EH (cell line): ENCODE measurements around the gene SGSM2.
"Not testable (repeated sequence)": the region's sequence is repeated elsewhere in the genome, so short reads cannot be mapped to it uniquely, and the experiment has no call there.

ENCODE experiments used
- DNase-seq: peaks from one replicate; pipeline ENCODE4 v3.0.0-alpha.2; 2015; ENCODE audit warnings: low read depth

The SGSM2 gene, protein sequence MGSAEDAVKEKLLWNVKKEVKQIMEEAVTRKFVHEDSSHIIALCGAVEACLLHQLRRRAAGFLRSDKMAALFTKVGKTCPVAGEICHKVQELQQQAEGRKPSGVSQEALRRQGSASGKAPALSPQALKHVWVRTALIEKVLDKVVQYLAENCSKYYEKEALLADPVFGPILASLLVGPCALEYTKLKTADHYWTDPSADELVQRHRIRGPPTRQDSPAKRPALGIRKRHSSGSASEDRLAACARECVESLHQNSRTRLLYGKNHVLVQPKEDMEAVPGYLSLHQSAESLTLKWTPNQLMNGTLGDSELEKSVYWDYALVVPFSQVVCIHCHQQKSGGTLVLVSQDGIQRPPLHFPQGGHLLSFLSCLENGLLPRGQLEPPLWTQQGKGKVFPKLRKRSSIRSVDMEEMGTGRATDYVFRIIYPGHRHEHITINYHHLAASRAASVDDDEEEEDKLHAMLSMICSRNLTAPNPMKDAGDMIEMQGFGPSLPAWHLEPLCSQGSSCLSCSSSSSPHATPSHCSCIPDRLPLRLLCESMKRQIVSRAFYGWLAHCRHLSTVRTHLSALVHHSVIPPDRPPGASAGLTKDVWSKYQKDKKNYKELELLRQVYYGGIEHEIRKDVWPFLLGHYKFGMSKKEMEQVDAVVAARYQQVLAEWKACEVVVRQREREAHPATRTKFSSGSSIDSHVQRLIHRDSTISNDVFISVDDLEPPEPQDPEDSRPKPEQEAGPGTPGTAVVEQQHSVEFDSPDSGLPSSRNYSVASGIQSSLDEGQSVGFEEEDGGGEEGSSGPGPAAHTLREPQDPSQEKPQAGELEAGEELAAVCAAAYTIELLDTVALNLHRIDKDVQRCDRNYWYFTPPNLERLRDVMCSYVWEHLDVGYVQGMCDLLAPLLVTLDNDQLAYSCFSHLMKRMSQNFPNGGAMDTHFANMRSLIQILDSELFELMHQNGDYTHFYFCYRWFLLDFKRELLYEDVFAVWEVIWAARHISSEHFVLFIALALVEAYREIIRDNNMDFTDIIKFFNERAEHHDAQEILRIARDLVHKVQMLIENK

DNA sequence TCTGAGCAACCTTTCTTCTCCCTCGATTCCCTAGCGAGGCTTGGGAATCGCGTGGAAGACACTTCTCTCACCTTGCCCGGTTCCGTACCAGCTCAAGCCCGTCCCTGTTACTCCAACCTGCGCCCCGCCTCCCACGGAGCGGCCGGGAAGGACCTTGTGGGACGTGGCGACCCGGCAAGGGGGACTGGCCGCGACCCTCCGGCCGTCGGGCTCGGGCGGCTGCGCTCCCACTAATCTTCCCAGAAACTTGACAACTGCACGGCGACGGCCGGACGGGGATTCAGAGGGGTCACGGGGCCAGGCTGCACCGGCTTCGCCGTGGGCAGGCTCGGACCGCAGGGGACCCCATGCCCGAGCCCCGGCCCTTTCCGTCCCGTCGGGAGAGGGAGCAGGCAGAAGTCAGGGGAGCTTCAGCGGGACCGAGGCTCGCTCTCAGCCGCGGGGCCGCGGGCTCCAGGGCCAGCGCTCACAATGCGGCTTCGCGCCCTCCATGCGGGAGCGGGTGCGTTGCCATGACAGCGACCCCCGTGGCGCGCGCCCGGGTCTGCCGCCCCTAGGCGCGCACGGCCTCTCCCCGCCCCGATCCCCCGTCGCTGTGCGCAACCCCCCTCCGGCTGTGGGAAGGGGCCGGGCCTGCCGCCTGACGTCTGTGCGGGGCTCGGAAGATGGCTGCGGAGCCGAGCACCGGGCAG, at the start of gene SGSM2:
SGSM2 (plus strand) TSS at position 650 of the 692 bp plus-strand sequence. CDS start 188 bp downstream, outside the sequence.
- DNase-seq, result peak; percentile 58

DNA sequence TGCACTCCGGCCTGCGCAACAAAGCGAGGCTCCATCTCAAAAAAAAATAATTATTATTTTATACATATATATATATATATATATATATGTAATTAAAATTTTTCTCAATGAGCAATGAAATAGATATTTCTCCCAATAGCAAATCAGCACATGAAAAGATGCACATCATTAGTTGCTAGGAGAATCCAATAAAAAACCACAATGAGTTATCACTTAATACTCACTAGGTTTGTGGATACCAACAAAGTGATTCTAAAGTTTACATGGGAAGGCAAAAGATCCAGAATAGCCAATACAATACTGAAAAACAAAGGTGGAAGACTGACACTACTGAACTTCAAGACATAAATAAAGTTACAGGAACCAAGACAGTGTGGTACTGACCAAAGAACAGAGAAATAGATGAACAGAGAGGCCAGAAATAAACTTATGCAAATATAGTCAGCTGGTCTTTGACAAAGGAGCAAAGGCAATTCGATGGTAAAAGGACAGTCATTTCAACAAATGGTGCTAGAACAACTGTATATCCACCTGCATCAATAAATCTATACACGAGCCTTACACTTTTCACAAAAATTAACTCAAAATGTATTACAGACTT, 47.3 kb upstream of the SGSM2 start:
- peak; percentile 34 for DNase-seq

DNA sequence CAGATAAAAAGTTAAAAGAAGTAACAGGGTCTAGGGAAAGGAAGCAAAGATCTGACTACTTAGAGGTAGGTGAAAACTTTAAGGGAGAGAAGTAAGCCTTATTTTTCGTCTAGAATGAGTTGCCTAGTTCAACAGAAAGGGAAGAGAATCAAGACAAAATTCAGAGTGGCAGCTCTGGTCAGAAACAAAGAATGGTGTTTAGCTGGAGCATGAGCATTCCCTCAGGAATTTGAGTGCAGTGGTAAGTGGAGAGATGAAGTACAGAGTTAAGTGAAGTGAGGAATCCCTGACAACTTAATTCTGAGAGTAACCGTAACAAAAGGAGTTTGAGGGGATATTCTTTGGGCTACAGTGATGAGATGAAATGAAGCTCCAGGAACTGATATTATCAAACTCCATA, 45.2 kb upstream of the SGSM2 start:
- DNase-seq, result peak; percentile 68

DNA sequence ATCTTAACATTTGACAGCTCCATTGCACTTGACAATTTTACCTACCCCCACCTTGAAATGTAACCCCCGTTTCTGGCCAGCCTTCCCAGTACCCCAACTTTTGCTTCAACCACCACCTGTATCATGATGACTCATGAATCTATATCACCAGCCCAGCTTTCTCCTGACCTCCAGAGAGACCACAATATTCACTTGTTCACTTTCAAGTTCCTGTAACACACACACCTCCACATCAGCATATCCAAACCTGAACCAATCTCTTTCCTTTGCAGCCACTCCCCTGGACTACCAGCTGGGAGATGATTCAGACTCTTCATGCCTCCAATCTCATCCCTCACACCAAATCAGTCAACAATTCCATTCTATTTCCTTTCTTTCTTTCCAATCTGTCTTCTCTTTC, 41.7 kb upstream of the SGSM2 start:
- DNase-seq, result no peak

DNA sequence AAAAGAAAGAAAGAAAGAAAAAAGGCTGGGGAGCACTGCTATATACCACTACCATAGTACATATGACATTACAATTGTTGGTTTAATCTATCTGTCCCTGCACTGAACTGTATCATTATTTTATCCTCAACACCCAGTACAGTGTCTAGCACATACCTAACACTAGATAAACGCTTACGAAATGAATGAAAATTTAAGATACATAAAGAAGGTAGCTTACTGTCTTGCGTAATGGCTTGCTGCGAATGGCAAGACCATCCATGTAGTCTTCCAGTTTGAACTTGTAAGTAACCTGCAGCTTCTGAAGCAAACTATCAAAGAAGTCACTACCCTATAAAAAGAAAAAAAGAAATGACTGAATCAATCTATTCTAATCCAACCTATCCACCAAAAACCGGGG, 40.3 kb upstream of the SGSM2 start:
- DNase-seq, result no peak

DNA sequence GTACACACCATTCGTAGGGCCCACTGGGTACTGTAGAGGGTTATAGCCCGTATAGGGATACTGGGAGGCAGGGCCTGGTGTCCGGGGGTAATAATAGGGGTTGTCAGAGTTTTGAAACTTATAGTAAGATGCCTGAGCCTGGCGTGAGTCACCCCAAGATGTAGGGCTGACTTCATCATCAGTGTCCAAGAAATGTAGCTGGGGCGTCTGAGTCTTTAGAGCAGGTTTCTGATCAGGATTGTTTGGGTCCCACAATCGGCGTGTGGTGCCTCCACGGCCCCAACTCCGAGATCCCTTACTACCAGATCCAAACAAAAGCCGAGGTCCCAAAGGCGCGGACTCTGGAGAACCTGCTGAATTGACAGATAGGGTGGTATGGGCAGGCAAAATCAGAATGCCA, 38.2 kb upstream of the SGSM2 start:
- DNase-seq, result no peak

DNA sequence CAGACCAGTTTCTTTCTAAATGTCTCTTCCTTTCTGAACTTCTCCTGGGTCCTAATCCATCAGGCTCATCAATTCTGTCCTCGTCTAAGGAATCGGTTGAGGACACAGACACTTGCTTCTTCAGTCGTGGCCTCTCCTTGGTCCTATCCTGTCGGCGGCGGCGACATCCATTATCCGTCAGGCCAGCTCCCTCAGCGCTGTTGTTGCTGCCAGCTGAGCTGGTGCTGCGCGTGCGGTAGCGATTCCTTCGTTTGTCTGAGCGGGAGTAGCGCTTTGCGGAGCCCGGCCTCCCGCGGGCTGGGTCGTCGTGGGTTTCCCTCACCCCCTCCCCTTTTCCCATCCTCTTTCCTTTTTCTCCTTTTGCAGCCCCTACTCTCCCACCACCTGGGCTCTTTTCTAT, 37.5 kb upstream of the SGSM2 start:
- DNase-seq, result no peak

DNA sequence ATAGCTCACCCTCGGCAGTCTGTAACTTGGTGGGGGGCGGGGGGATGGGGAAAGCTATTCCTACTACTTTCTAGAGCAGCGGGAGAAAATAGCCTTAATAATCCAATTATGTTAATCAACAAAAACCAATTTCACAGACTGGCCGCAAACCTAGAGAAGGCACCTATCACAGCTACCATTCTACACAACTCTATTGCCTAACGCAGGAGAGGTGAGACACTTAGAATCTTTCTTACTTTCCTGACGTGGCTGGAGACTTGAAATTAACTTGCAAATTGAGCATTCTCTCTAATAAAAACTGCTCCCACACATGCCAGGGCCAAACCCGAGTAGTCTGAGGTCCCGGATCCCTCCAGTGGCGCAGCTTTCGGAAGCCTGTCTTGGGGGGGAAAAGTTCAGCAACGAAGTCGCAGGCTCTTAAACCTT, 34.5 kb upstream of the SGSM2 start:
- peak; percentile 4 for DNase-seq

DNA sequence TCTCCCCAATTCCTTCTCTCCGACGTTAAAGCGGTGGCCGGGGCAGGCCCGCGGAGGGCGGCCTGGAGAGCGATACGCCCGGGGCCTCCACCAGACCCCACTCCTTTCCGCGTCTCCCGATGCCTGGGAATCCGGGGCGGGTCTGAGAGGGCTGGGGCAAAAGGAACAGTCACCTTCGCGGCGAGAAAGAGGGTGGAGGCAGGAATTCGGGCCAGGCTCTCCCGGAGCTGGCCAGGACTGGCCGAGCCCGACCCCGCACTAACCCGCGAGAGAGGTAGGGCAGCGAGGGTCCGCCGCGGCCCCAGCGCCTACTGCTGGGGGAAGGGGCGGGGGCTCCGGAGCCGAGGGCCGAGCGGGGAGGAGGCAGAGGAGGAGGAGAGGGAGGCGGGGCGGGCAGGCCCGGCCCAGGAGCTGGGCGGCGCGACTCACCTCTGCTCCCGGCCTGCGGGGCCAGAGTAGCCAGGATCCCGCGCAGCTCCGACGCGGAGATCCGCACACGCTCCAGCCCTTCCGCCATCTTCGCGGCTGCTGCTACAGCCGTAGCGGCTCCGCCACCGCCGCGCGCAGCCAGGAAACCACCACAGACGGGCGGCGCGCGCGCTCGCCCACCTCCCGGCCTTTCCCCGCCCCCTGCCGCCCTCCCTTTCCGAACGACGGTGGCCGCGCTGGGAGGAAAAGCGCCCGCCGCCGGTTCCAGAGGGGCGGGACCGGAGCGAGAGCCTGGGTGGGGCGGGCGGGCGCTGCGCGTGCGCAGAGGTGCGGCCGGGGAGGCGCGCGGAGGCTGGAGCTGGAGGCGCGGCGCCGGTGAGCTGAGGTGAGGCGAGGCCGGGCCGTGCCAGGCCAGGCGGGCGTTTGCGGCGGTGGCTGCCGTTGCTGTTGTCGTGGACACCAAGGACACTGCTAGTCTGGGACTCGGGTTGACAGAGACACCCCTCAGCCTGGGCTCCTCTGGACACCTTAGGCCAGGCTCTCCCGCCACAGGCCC, 33.8 kb upstream of the SGSM2 start, which contains the start of the genes SMG6 and SRR:
SMG6 (minus strand) TSS at position 582 of the 985 bp plus-strand sequence; CDS start at position 517, 65 bp downstream.
SRR (plus strand) TSS at position 747 of the 985 bp plus-strand sequence. CDS start 11,611 bp downstream, outside the sequence.
- DNase-seq, result peak; percentile 89

DNA sequence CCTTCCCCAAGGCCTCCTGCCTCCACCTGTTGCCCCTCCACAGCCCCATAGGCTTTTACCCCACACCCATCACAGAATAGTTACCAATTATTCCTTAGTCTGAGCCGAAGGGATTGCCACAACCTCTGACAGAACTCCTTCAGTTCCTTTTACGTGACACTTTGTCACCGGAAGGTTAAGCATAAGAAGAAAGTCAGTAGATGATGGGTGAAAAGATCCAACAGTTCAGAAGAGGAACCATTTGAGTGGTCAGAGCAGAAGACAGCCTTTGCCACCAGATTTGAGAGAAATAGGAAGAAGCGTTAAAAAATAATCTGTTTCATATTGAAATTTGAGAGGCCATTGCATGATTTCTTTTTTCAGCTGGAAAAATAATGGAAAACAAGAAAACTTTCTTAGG, 32.4 kb upstream of the SGSM2 start:
- DNase-seq, result no peak

DNA sequence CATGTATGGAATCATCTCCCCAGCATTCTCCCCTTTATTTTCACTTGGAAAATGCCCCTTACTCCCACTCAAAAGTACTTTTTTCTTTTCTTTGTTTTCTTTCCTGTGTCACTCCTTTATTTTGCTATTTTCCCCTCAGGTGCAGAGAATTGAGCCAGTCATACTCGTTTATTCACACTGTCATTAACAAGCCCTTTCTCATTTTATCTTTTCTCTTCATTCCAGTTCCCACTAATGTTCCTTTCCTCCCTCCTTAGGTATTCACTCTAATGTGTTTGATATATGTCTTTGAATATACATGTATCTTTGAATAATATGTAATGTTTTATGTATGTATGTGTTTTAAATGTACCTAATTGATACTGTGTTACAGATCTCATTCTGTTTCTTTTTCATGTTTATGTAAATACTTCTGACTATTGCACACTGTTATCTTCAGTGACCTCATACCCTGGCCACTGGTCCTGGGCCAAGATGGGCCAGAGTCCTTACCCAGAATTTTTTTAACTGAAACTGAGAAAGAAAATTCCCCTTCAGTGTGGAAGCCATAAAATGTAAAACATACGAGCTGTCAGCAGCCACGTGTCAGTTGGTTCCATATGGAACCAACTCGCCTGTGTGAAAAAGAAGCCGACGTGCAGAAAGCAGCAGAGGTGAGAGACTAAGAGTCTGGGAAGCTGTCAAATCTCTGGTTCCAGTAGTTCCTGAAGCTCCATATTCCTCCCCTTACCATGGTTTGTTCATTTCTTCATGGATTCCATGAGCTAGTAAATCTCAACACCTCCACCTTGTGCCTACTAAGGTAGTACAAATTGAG, 27.8 kb upstream of the SGSM2 start:
- DNase-seq, result peak; percentile 35

DNA sequence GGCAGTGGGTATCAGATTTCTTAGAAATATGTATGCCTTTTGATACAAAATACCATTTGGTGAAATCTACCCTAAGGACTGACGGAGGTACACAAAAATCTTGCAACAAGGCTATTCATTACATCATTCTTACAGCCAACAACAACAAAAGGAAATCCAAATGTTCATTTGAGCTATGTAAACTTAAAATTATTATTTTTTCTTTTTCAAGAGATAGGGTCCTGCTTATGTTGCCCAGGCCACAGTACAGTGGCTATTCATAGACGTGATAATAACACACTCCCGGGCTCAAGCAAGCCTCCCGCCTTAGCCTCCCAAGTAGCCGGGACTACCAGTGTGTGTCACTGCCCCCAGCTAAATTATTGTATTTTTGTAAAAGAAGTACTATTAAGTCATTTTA, 24.6 kb upstream of the SGSM2 start:
- no peak for DNase-seq

DNA sequence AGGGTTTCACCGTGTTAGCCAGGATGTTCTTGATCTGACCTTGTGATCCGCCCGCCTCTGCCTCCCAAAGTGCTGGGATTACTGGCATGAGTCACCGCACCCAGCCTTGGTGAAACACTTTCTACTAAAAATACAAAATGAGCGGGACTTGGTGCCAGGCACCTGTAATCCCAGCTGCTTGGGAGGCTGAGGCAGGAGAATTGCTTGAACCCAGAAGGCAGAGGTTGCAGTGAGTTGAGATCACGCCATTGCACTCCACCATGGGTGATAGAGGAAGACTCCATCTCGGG, 20.4 kb upstream of the SGSM2 start:
- not testable (repeated sequence) for DNase-seq

DNA sequence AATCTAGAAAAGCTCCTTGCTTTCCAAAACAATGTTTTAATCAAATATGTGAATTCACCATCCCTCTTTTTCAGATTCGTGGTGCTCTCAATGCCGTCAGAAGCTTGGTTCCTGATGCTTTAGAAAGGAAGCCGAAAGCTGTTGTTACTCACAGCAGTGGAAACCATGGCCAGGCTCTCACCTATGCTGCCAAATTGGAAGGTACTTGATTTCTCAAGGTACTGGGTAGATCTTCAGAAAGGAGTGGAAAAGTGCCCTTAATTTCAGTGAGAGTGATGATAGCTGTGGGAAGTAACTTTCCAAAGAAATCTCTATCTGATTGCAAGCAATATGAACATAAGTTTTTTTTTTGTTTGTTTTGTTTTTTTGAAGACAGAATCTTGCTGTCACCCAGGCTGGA, 19.5 kb upstream of the SGSM2 start:
- no peak for DNase-seq

DNA sequence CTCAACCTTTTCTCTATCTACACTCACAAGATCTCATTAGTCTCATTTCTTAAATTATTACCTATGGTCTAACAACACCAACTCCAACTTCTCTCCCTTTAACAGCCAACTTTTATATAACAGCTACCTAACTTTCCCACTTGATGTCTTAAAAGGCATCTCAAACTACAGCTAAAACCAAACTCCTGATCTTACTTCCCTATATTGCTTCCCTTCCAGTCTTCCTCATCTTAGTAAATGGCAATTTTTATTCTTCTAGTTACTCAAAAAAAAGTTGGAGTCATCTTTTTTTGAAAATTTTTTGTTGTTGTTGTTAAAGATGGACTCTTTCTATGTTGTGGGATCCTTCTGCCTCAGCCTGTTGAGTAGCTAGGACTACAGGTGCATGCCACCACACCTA, 18.2 kb upstream of the SGSM2 start:
- DNase-seq, result no peak

DNA sequence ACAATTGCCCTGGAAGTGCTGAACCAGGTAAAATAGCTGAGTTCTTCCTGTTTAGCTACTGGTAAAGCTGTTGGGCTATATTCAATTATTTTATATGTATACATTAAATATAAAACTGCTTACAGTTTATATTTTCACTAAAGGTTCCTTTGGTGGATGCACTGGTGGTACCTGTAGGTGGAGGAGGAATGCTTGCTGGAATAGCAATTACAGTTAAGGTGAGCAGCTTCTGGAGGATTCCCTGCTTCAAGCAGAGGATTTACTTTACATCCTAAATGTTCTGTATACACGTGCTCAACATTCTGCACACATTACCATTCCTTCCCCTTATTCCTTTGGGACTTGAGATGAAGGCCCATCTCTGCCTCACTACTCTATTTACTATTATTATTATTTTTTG, 15.9 kb upstream of the SGSM2 start:
- no peak for DNase-seq

DNA sequence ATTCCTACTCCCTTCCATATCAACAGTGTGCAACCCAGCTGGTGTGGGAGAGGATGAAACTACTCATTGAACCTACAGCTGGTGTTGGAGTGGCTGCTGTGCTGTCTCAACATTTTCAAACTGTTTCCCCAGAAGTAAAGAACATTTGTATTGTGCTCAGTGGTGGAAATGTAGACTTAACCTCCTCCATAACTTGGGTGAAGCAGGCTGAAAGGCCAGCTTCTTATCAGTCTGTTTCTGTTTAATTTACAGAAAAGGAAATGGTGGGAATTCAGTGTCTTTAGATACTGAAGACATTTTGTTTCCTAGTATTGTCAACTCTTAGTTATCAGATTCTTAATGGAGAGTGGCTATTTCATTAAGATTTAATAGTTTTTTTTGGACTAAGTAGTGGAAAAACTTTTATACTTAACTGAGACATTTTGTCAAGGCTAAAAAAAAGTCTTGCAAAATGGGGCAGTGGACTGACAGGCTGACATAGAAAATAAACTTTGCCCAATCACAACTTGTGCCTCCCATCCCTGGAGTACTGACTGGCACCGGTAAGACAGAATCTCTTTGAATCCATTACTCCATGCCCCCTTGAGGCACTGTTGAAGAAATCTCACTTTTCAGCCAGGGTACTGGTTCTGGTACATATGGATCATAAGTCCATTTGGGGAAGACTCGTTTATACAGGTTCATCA, 13.5 kb upstream of the SGSM2 start:
- DNase-seq, result no peak

DNA sequence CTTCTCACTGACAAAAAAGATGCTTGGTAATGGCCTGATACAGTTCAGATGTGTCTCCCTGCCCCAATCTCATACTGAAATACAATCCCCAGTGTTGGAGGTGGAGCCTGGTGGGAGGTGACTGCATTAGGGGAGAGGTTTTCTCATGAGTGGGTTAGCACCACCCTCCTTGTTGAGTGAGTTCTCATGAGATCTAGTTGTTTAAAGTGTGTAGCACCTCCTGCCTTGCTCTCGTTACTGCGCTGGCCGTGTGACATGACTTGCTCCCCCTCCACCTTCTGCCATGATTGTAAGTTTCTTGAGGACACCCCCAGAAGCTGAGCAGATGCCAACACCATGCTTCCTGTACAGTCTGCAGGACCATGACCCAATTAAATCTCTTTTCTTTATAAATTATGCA, 6.0 kb upstream of the SGSM2 start:
- DNase-seq, result no peak

DNA sequence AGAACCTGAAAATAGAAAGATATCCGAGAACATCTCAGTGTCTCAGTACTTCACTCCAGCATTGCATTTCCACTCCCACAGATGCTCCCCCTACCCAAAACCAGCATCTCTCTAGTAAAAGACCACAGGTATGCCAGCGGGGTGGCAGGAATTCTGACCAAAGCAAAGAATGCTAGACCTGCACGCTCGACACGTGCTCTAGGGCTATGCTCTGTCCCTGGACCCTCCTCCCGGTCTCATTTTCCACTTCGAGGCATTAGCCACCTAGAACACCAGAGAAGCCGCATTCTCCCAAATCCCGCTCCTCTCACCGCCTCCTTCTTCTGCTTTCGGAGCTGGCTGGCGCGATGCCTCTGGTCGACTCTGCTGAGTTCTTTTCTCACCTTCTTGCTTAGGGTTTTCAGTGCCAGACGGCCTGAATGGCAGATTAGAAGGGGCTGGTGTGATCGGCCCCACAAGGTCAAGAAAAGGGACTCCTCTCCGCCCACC, 1.5 kb upstream of the SGSM2 start:
- DNase-seq, result peak; percentile 33
